B cell (primary cell): Measurements from ENCODE around the gene KCNQ2. TPM values are rescaled to one million over a fixed set of nuclear protein-coding genes. Genes with fewer than 3 reads are reported as not detected.

Experiments used
- ATAC-seq: fragments of 200-7000 bp; cut with Tn5 transposase; one replicate; pipeline ENCODE4 v1.10.0; 2021; ENCODE audit warnings: low read depth, mild to moderate bottlenecking, moderate number of reproducible peaks, moderate library complexity
- CTCF ChIA-PET: fragments of 350-600 bp; sonication (Branson Sonifier 250); formaldehyde crosslinking; loops from one replicate; lab custom pipeline; 2021; ENCODE audit warnings: antibody characterized with exemption, inconsistent platforms; lab: Charles Lee
- POLR2A ChIA-PET: fragments of 350-600 bp; sonication (Branson Sonifier 250); formaldehyde crosslinking; loops from one replicate; lab custom pipeline; 2021; ENCODE audit warnings: antibody characterized with exemption; lab: Charles Lee
- DNase-seq: peaks from one replicate; pipeline ENCODE4 v3.0.0; 2013
- H2AFZ ChIP-seq: 2 replicates; pipeline ENCODE4 v1.6.1; 2012; ENCODE audit warnings: mild to moderate bottlenecking, low read depth, low read length; ENCODE audit not compliant: insufficient read depth, poor library complexity, severe bottlenecking
- H3K27ac ChIP-seq, 2 donors: 1 replicate in 1 of 2; 2 replicates in 1 of 2; pipeline ENCODE4 v1.5.1; 2012 to 2013; ENCODE audit warnings: low read length in 2 of 2, mild to moderate bottlenecking in 2 of 2, moderate library complexity in 1 of 2
- H3K27me3 ChIP-seq, 4 experiments: fragments of 200-600 bp in 1 of 4; sonication (generic) in 1 of 4; replicated peaks in 1 of 4; 1 replicate in 2 of 4; 2 replicates in 2 of 4; pipeline versions ENCODE4 v1.6.1 to v1.7.0; 2013 to 2016; ENCODE audit warnings: low read length in 3 of 4, mild to moderate bottlenecking in 2 of 4, mixed read lengths in 1 of 4, moderate library complexity in 1 of 4; ENCODE audit not compliant: insufficient read depth in 4 of 4, control insufficient read depth in 3 of 4; ENCODE audit errors: control extremely low read depth in 1 of 4
- H3K36me3 ChIP-seq, 2 experiments: replicated peaks in 1 of 2; 1 replicate in 1 of 2; 2 replicates in 1 of 2; pipeline versions ENCODE4 v1.6.1 to v1.7.1; 2013; ENCODE audit warnings: low read length in 1 of 2; ENCODE audit not compliant: insufficient read depth in 2 of 2, control insufficient read depth in 1 of 2; ENCODE audit errors: control extremely low read depth in 1 of 2, extremely low read depth in 1 of 2
- H3K4me1 ChIP-seq, 2 donors: fragments of 200-600 bp in 1 of 2; sonication (generic) in 1 of 2; 1 replicate in 1 of 2; 2 replicates in 1 of 2; pipeline versions ENCODE4 v1.5.1 to v1.6.1; 2013 to 2017; ENCODE audit warnings: low read length in 2 of 2; ENCODE audit not compliant: control insufficient read depth in 2 of 2, insufficient read depth in 2 of 2
- H3K4me2 ChIP-seq: replicated peaks from 2 replicates; pipeline ENCODE3; 2012; ENCODE audit warnings: mild to moderate bottlenecking, low read depth, low read length; ENCODE audit not compliant: poor library complexity, severe bottlenecking
- H3K4me3 ChIP-seq, 5 experiments: fragments of 200-600 bp in 1 of 5; sonication (generic) in 1 of 5; 1 replicate in 3 of 5; 2 replicates in 2 of 5; pipeline versions ENCODE4 v1.5.1 to v1.7.0; 2011 to 2016; ENCODE audit warnings: low read length in 4 of 5, mild to moderate bottlenecking in 4 of 5, low read depth in 2 of 5, control low read depth in 1 of 5, moderate library complexity in 1 of 5; ENCODE audit not compliant: insufficient read depth in 1 of 5; ENCODE audit errors: control extremely low read depth in 1 of 5, extremely low read depth in 1 of 5
- H3K79me2 ChIP-seq: fragments of 200-600 bp; sonication (generic); one replicate; pipeline ENCODE4 v1.6.0; 2016; ENCODE audit warnings: low read length; ENCODE audit not compliant: control insufficient read depth, insufficient read depth
- H3K9ac ChIP-seq: fragments of 200-600 bp; sonication (generic); 2 replicates; pipeline ENCODE4 v1.6.1; 2017; ENCODE audit warnings: mild to moderate bottlenecking, low read length, moderate library complexity
- H3K9me3 ChIP-seq, 3 donors: one replicate each; pipeline versions ENCODE4 v1.6.1 to v1.7.1; 2013; ENCODE audit warnings: low read length in 2 of 3; ENCODE audit not compliant: control insufficient read depth in 2 of 3, insufficient read depth in 1 of 3; ENCODE audit errors: control extremely low read depth in 1 of 3
- H4K20me1 ChIP-seq: 2 replicates; pipeline ENCODE4 v1.6.0; 2012; ENCODE audit warnings: mild to moderate bottlenecking, low read length; ENCODE audit not compliant: insufficient read depth, control insufficient read depth, poor library complexity, severe bottlenecking
- H3K27ac Mint-ChIP-seq: one replicate; pipeline ENCODE4 v1.8.0; 2021; ENCODE audit warnings: mixed read lengths
- H3K27me3 Mint-ChIP-seq: one replicate; pipeline ENCODE4 v1.8.0; 2021; ENCODE audit warnings: mixed read lengths
- H3K4me1 Mint-ChIP-seq: one replicate; pipeline ENCODE4 v1.8.0; 2021; ENCODE audit warnings: mixed read lengths
- H3K4me3 Mint-ChIP-seq: one replicate; pipeline ENCODE4 v1.8.0; 2021; ENCODE audit warnings: mixed read lengths
- H3K9me3 Mint-ChIP-seq: one replicate; pipeline ENCODE4 v1.8.0; 2022; ENCODE audit warnings: mixed read lengths; ENCODE audit not compliant: insufficient read depth
- EZH2 ChIP-seq: IDR thresholded peaks from 2 replicates; pipeline ENCODE4 v1.6.1; 2012; ENCODE audit warnings: borderline replicate concordance, low read depth, mild to moderate bottlenecking, moderate library complexity, low read length; ENCODE audit not compliant: insufficient read depth, poor library complexity, severe bottlenecking
- WGBS: methylation state at CpG from one replicate; pipeline ENCODE4 v1.1.5; 2013; ENCODE audit warnings: missing lambda C conversion rate; ENCODE audit not compliant: insufficient coverage; 5-methylcytosine and 5-hydroxymethylcytosine counted together
- intact Hi-C: fragments of 100-400 bp; cut with micrococcal nuclease; formaldehyde crosslinking; loops from one replicate; pipeline ENCODE4 v1.10.0; 2022
- polyA plus RNA-seq: library from polyadenylated mRNA; depleted of rRNA; stranded (reverse); fragments of >200 nt; gene quantifications from 2 replicates; pipeline ENCODE4 v1.2.3, GENCODE V29; 2012
- total RNA-seq, 2 donors: library from RNA; stranded (reverse); fragments of 120-200 nt in 1 of 2; gene quantifications; 1 replicate in 1 of 2; 2 replicates in 1 of 2; pipeline versions ENCODE4 v1.2.3 to v1.2.4, GENCODE V29; 2013 to 2022
- TF ChIP-seq, protein P1 (sequence below): fragments of 200-600 bp; IDR thresholded peaks from one replicate; pipeline ENCODE4 v1.8.0; 2022; ENCODE audit warnings: antibody characterized with exemption, mild to moderate bottlenecking

KCNQ2 gene
- total and polyA plus RNA-seq, 2 donors (not counting 1 experiment from before 2014, with no cell fraction given) = 0.12 TPM; not detected in 1

- H3K36me3 ChIP-seq = no peaks in the 10 kb centered on the region
- no peaks in the 10 kb centered on the region for H3K79me2 ChIP-seq
- Mint-ChIP-seq H3K9me3 (peaks cover 8% of the 10 kb centered on the region), H3K27me3 (no peaks in the 10 kb centered on the region), H3K4me3 (no peak overlapping the region), H3K4me1 (no peaks in the 10 kb centered on the region), H3K27ac (no peak overlapping the region)
- no peak overlapping the region for H3K4me2 ChIP-seq
- H4K20me1 ChIP-seq = no peaks in the 10 kb centered on the region
- DNase-seq = no peak
- ChIA-PET CTCF (no interaction called here), POLR2A (no interaction called here)
- H3K27ac ChIP-seq = no peak overlapping the region
- H3K4me3 ChIP-seq = no peak overlapping the region
- 99% methylated on average over 14 of the region's 18 CpGs for WGBS
- no peak for ATAC-seq
- H3K27me3 ChIP-seq = peaks cover 0 to 8% (median 0%) of the 10 kb centered on the region in 4 experiments
- H3K4me1 ChIP-seq = no peaks in the 10 kb centered on the region
- TF ChIP-seq EZH2 = no peak
- TF ChIP-seq, protein P1, sequence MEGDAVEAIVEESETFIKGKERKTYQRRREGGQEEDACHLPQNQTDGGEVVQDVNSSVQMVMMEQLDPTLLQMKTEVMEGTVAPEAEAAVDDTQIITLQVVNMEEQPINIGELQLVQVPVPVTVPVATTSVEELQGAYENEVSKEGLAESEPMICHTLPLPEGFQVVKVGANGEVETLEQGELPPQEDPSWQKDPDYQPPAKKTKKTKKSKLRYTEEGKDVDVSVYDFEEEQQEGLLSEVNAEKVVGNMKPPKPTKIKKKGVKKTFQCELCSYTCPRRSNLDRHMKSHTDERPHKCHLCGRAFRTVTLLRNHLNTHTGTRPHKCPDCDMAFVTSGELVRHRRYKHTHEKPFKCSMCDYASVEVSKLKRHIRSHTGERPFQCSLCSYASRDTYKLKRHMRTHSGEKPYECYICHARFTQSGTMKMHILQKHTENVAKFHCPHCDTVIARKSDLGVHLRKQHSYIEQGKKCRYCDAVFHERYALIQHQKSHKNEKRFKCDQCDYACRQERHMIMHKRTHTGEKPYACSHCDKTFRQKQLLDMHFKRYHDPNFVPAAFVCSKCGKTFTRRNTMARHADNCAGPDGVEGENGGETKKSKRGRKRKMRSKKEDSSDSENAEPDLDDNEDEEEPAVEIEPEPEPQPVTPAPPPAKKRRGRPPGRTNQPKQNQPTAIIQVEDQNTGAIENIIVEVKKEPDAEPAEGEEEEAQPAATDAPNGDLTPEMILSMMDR = no peak
- intact Hi-C loops = no loop called here
- H3K9ac ChIP-seq = no peak overlapping the region
- peaks cover 0 to 39% (median 16%) of the 10 kb centered on the region in 3 donors for H3K9me3 ChIP-seq
- no peak overlapping the region for H2AFZ ChIP-seq
Measured at GRCh38 chr20:63387917-63388316, 84.5 kb downstream of the KCNQ2 start.

DNA sequence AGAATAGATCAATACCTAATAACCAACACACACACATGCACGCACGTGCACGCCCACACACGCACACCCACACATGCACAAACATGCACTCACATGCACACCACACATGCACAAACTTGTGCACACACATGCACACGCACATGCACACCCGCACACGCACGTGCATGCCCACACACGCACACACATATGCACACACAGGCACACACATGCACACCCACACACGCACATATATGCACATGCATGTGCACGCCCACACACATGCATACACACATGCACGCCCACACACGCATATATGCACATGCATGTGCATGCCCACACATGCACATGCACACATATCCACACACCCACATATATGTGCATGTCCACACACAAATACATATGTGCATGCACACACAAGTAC, 85.1 kb downstream of the KCNQ2 start:
- Mint-ChIP-seq H3K4me3 (no peak overlapping the region), H3K27me3 (no peaks in the 10 kb centered on the region), H3K27ac (no peak overlapping the region), H3K9me3 (peaks cover 8% of the 10 kb centered on the region), H3K4me1 (no peaks in the 10 kb centered on the region)
- ATAC-seq = no peak
- H3K4me3 ChIP-seq = no peak overlapping the region
- CTCF ChIA-PET = no interaction called here
- TF ChIP-seq, protein P1 = no peak
- no peak for TF ChIP-seq EZH2
- intact Hi-C loops = no loop called here
- H3K79me2 ChIP-seq = no peaks in the 10 kb centered on the region
- H2AFZ ChIP-seq = no peak overlapping the region
- H3K27ac ChIP-seq = no peak overlapping the region
- peaks cover 0 to 42% (median 16%) of the 10 kb centered on the region in 3 donors for H3K9me3 ChIP-seq
- H3K27me3 ChIP-seq = peaks cover 0 to 8% (median 0%) of the 10 kb centered on the region in 4 experiments
- H3K36me3 ChIP-seq = no peaks in the 10 kb centered on the region
- H3K4me1 ChIP-seq = no peaks in the 10 kb centered on the region
- 97% methylated on average over 13 of the region's 13 CpGs for WGBS
- H4K20me1 ChIP-seq = no peaks in the 10 kb centered on the region
- DNase-seq = no peak
- H3K9ac ChIP-seq = no peak overlapping the region
- H3K4me2 ChIP-seq = no peak overlapping the region
- POLR2A ChIA-PET = no interaction called here
